22Rv1 (cell line): ENCODE measurements around the gene LENG8.

Experiments
- ZFX ChIP-seq: fragments of 450-650 bp; IDR thresholded peaks from 2 replicates; pipeline ENCODE4 v1.6.1; 2017; ENCODE audit warnings: antibody characterized with exemption, borderline replicate concordance
- TF ChIP-seq, protein P1 (sequence below): fragments of 450-650 bp; IDR thresholded peaks from 2 replicates; pipeline ENCODE4 v1.5.1; 2017; ENCODE audit warnings: mild to moderate bottlenecking

- TF ChIP-seq, protein P1, sequence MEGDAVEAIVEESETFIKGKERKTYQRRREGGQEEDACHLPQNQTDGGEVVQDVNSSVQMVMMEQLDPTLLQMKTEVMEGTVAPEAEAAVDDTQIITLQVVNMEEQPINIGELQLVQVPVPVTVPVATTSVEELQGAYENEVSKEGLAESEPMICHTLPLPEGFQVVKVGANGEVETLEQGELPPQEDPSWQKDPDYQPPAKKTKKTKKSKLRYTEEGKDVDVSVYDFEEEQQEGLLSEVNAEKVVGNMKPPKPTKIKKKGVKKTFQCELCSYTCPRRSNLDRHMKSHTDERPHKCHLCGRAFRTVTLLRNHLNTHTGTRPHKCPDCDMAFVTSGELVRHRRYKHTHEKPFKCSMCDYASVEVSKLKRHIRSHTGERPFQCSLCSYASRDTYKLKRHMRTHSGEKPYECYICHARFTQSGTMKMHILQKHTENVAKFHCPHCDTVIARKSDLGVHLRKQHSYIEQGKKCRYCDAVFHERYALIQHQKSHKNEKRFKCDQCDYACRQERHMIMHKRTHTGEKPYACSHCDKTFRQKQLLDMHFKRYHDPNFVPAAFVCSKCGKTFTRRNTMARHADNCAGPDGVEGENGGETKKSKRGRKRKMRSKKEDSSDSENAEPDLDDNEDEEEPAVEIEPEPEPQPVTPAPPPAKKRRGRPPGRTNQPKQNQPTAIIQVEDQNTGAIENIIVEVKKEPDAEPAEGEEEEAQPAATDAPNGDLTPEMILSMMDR: no peak
- no peak for TF ChIP-seq ZFX
These were observed 40.8 kb downstream of the LENG8 start for GRCh38 chr19:54489766-54490165.
